ENCODE data around the gene ADSL. TPM values are rescaled to one million over a fixed set of nuclear protein-coding genes. Genes with fewer than 3 reads are reported as not detected.

Gene ADSL
- total RNA-seq, 2 donors from 2014 or later: 56.6 to 68.8 TPM

- Histone ChIP-seq H3K27me3 (replicated peaks; ENCODE audit: insufficient read depth) (no peaks in the 10 kb centered on the region), H3K9me3 (no peaks in the 10 kb centered on the region), H3K27ac (no peak overlapping the region), H3K4me1 (ENCODE audit: control insufficient read depth in 1 of 2, low read depth in 2 of 2) (no peaks in the 10 kb centered on the region), H3K4me3 (no peak overlapping the region), H3K36me3 (peaks cover 47% of the 10 kb centered on the region)
- no peak for DNase-seq (ENCODE audit: low spot score)
- no peak for ATAC-seq (ENCODE audit: insufficient number of reproducible peaks, low FRiP score, low read depth)
- TF ChIP-seq, protein P1, sequence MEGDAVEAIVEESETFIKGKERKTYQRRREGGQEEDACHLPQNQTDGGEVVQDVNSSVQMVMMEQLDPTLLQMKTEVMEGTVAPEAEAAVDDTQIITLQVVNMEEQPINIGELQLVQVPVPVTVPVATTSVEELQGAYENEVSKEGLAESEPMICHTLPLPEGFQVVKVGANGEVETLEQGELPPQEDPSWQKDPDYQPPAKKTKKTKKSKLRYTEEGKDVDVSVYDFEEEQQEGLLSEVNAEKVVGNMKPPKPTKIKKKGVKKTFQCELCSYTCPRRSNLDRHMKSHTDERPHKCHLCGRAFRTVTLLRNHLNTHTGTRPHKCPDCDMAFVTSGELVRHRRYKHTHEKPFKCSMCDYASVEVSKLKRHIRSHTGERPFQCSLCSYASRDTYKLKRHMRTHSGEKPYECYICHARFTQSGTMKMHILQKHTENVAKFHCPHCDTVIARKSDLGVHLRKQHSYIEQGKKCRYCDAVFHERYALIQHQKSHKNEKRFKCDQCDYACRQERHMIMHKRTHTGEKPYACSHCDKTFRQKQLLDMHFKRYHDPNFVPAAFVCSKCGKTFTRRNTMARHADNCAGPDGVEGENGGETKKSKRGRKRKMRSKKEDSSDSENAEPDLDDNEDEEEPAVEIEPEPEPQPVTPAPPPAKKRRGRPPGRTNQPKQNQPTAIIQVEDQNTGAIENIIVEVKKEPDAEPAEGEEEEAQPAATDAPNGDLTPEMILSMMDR (IDR thresholded peaks at IDR 0.05): no peak
Measured at GRCh38 chr22:40366068-40366467, 19.8 kb downstream of the ADSL start.

- Histone ChIP-seq H3K27me3 (replicated peaks; ENCODE audit: insufficient read depth) (no peaks in the 10 kb centered on the region), H3K9me3 (no peaks in the 10 kb centered on the region), H3K4me1 (ENCODE audit: control insufficient read depth in 1 of 2, low read depth in 2 of 2) (peaks cover 3 to 6% of the 10 kb centered on the region in 2 donors), H3K36me3 (peaks cover 35% of the 10 kb centered on the region), H3K27ac (no peak overlapping the region), H3K4me3 (no peak overlapping the region)
- ATAC-seq (ENCODE audit: insufficient number of reproducible peaks, low FRiP score, low read depth): no peak
- TF ChIP-seq, protein P1 (IDR thresholded peaks at IDR 0.05): no peak
- no peak for DNase-seq (ENCODE audit: low spot score)
Measured at GRCh38 chr22:40367342-40367741, 21.0 kb downstream of the ADSL start.

GRCh38 chr22:40368016-40368415 is 21.7 kb downstream of the ADSL start:
- Histone ChIP-seq H3K36me3 (peaks cover 28% of the 10 kb centered on the region), H3K4me3 (no peak overlapping the region), H3K27ac (no peak overlapping the region), H3K4me1 (ENCODE audit: control insufficient read depth in 1 of 2, low read depth in 2 of 2) (peaks cover 3 to 6% of the 10 kb centered on the region in 2 donors), H3K27me3 (replicated peaks; ENCODE audit: insufficient read depth) (no peaks in the 10 kb centered on the region), H3K9me3 (no peaks in the 10 kb centered on the region)
- DNase-seq (ENCODE audit: low spot score) (no peak), ATAC-seq (ENCODE audit: insufficient number of reproducible peaks, low FRiP score, low read depth) (no peak)
- TF ChIP-seq, protein P1 (IDR thresholded peaks at IDR 0.05): no peak

- Histone ChIP-seq H3K9me3 (no peaks in the 10 kb centered on the region), H3K4me1 (ENCODE audit: control insufficient read depth in 1 of 2, low read depth in 2 of 2) (peaks cover 3 to 6% of the 10 kb centered on the region in 2 donors), H3K4me3 (no peak overlapping the region), H3K27me3 (replicated peaks; ENCODE audit: insufficient read depth) (no peaks in the 10 kb centered on the region), H3K36me3 (peaks cover 22% of the 10 kb centered on the region), H3K27ac (no peak overlapping the region)
- TF ChIP-seq, protein P1 (IDR thresholded peaks at IDR 0.05): no peak
- DNase-seq (ENCODE audit: low spot score): no peak
- no peak for ATAC-seq (ENCODE audit: insufficient number of reproducible peaks, low FRiP score, low read depth)
Measured at GRCh38 chr22:40368836-40369235, 22.5 kb downstream of the ADSL start.

DNA sequence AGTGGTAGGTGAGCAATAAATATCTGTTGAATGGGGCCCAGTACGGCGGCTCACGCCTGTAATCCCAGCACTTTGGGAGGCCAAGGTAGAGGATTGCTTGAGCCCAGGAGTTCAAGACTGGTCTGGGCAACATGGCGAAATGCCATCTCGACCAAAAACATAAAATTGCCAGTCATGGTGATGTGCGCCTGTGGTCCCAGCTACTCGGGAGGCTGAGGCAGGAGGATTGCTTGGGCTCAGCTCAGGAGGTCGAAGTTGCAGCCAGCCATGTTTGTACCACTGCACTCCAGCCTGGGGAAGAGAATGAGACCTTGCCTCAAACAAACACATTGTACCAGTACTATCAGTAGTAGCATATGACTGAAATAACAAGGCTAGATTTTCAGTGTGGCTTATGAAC is 28.3 kb downstream of the ADSL start:
- Histone ChIP-seq H3K27me3 (replicated peaks; ENCODE audit: insufficient read depth) (no peaks in the 10 kb centered on the region), H3K4me3 (no peak overlapping the region), H3K9me3 (no peaks in the 10 kb centered on the region), H3K27ac (no peak overlapping the region), H3K36me3 (no peaks in the 10 kb centered on the region), H3K4me1 (ENCODE audit: control insufficient read depth in 1 of 2, low read depth in 2 of 2) (peaks cover 3 to 6% of the 10 kb centered on the region in 2 donors)
- TF ChIP-seq, protein P1 (IDR thresholded peaks at IDR 0.05): no peak
- no peak for ATAC-seq (ENCODE audit: insufficient number of reproducible peaks, low FRiP score, low read depth)
- DNase-seq (ENCODE audit: low spot score): no peak
